SU-DHL-6 (cell line): ENCODE measurements around the gene MAPK8.

ENCODE experiments used
- EZH2phosphoT487 ChIP-seq: fragments of 200-600 bp; sonication (generic), shearing (Covaris generic); conservative IDR thresholded peaks from 2 replicates; pipeline ENCODE4 v1.6.1; 2018; ENCODE audit warnings: mild to moderate bottlenecking, antibody characterized with exemption, low read length, moderate library complexity, mixed read lengths
- TF ChIP-seq, protein P1 (sequence below): fragments of 200-600 bp; sonication (generic); IDR thresholded peaks from one replicate; pipeline ENCODE4 v1.5.1; 2017; ENCODE audit warnings: antibody characterized with exemption, mild to moderate bottlenecking, low read length, moderate library complexity; ENCODE audit not compliant: insufficient read depth, poor library complexity, severe bottlenecking

DNA sequence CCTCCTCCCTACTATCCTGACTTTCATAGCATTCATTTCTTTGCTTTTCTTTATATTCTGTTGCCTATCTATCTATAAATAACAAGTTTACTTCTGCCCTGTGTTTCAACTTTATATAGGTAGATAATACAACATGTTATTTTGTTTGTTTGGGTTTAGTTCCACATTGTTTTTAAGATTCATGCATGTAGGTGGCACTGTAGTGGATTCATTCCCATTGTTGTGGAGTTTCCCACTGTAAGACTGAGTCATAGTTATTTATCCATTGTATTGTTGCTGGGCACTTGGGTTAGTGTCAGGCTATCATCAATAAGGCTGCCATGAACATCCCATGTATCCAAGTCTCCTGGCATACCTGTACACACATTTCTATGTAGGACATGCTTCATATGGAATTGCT lies 170.7 kb downstream of the MAPK8 start:
- TF ChIP-seq, protein P1, sequence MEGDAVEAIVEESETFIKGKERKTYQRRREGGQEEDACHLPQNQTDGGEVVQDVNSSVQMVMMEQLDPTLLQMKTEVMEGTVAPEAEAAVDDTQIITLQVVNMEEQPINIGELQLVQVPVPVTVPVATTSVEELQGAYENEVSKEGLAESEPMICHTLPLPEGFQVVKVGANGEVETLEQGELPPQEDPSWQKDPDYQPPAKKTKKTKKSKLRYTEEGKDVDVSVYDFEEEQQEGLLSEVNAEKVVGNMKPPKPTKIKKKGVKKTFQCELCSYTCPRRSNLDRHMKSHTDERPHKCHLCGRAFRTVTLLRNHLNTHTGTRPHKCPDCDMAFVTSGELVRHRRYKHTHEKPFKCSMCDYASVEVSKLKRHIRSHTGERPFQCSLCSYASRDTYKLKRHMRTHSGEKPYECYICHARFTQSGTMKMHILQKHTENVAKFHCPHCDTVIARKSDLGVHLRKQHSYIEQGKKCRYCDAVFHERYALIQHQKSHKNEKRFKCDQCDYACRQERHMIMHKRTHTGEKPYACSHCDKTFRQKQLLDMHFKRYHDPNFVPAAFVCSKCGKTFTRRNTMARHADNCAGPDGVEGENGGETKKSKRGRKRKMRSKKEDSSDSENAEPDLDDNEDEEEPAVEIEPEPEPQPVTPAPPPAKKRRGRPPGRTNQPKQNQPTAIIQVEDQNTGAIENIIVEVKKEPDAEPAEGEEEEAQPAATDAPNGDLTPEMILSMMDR = no peak
- no peak for TF ChIP-seq EZH2phosphoT487
